ENCODE results near the gene USP44.
A peak's percentile ranks its signal among the peaks of the same experiment; 100 is the strongest.
"Not testable (repeated sequence)": the region's sequence is repeated elsewhere in the genome, so short reads cannot be mapped to it uniquely, and the experiment has no call there.

USP44 gene

GRCh38 chr12:95551305-95551704 is at the start of gene USP44:
Gene USP44 (minus strand): TSS chr12:95551476. CDS start chr12:95534256, 17,220 bp downstream.
- DNase-seq = no peak

- no peak for DNase-seq
Observed at GRCh38 chr12:95600567-95600966, 49.3 kb upstream of the USP44 start.

GRCh38 chr12:95599880-95600279 is 48.6 kb upstream of the USP44 start:
- no peak for DNase-seq

GRCh38 chr12:95594136-95594535 is 42.9 kb upstream of the USP44 start:
- DNase-seq = no peak

- DNase-seq = no peak
Observed at GRCh38 chr12:95593266-95593871, 42.1 kb upstream of the USP44 start.

GRCh38 chr12:95591731-95592130 is 40.5 kb upstream of the USP44 start:
- DNase-seq = no peak

GRCh38 chr12:95590775-95591174 is 39.5 kb upstream of the USP44 start:
- no peak for DNase-seq

GRCh38 chr12:95583933-95584332 is 32.7 kb upstream of the USP44 start:
- DNase-seq = no peak

GRCh38 chr12:95582230-95583058 is 31.2 kb upstream of the USP44 start:
- no peak for DNase-seq

- DNase-seq = no peak
Observed at GRCh38 chr12:95577820-95578219, 26.5 kb upstream of the USP44 start.

GRCh38 chr12:95574799-95575452 is 23.6 kb upstream of the USP44 start:
- peak in 4 of 56 donors; percentile 2 to 19 (median 8) for DNase-seq

GRCh38 chr12:95573951-95574576 is 22.8 kb upstream of the USP44 start:
- no peak for DNase-seq

GRCh38 chr12:95571369-95571768 is 20.1 kb upstream of the USP44 start:
- DNase-seq = no peak

- not testable (repeated sequence) for DNase-seq
Observed at GRCh38 chr12:95568045-95568444, 16.8 kb upstream of the USP44 start.

GRCh38 chr12:95557625-95558024 is 6.3 kb upstream of the USP44 start:
- no peak for DNase-seq

- DNase-seq = no peak
Observed at GRCh38 chr12:95554532-95555071, 3.3 kb upstream of the USP44 start.

GRCh38 chr12:95553197-95553943 is 2.1 kb upstream of the USP44 start:
- no peak for DNase-seq

- DNase-seq = no peak
Observed at GRCh38 chr12:95551913-95552516, 739 bp upstream of the USP44 start.

GRCh38 chr12:95549392-95550084 is 1.7 kb downstream of the USP44 start:
- no peak for DNase-seq

All from amygdala (tissue), 56 donors.